IPS-20b (cell line): ENCODE data around the gene ELL2.

Experiments
- H3K27ac ChIP-seq: one replicate; pipeline ENCODE4 v1.5.1; 2013; ENCODE audit warnings: low read length
- H3K27me3 ChIP-seq: 2 replicates; pipeline ENCODE4 v1.6.1; 2013; ENCODE audit warnings: mild to moderate bottlenecking, low read length, inconsistent platforms; ENCODE audit not compliant: insufficient read depth
- H3K36me3 ChIP-seq: 2 replicates; pipeline ENCODE4 v1.6.1; 2013; ENCODE audit warnings: low read depth, mild to moderate bottlenecking, inconsistent platforms, low read length, moderate library complexity; ENCODE audit not compliant: insufficient read depth
- H3K4me1 ChIP-seq: 2 replicates; pipeline ENCODE4 v1.6.1; 2013; ENCODE audit warnings: mild to moderate bottlenecking, control low read depth, inconsistent platforms, low read length, moderate library complexity; ENCODE audit not compliant: insufficient read depth
- H3K4me3 ChIP-seq: 2 replicates; pipeline ENCODE4 v1.5.1; 2013; ENCODE audit warnings: mild to moderate bottlenecking, low read length, inconsistent platforms
- H3K9ac ChIP-seq: 2 replicates; pipeline ENCODE4 v1.6.1; 2013; ENCODE audit warnings: low read depth, mild to moderate bottlenecking, inconsistent platforms, low read length, moderate library complexity
- H3K9me3 ChIP-seq: 2 replicates; pipeline ENCODE4 v1.6.1; 2013; ENCODE audit warnings: mild to moderate bottlenecking, low read depth, low read length, inconsistent platforms; ENCODE audit not compliant: insufficient read depth

ELL2 gene

DNA sequence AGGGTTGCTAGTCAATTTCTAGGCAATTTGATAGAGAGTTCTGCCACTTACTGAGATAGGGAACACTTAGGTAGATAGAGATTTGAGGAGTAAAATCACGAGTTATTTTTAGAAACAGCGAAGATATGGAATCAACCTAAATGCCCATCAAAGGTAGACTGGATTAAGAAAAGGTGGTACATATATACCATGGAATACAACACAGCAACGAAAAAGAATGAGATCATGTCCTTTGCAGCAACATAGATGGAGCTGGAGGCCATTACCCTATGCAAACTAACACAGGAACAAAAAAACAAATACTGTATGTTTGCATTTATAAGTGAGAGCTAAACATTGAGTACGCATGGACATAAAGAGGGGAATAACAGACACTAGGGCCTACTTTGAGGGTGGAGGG is 9.7 kb downstream of the ELL2 start:
- no peaks in the 10 kb centered on the region for H3K27me3 ChIP-seq
- no peak overlapping the region for H3K9ac ChIP-seq
- no peaks in the 10 kb centered on the region; the same call in 1 of the 2 replicates for H3K36me3 ChIP-seq
- H3K27ac ChIP-seq = no peak overlapping the region
- no peaks in the 10 kb centered on the region for H3K9me3 ChIP-seq
- H3K4me1 ChIP-seq = peaks cover 5% of the 10 kb centered on the region; the same call in 1 of the 2 replicates
- H3K4me3 ChIP-seq = no peak overlapping the region

- Histone ChIP-seq H3K27ac (no peak overlapping the region), H3K9me3 (no peaks in the 10 kb centered on the region), H3K9ac (no peak overlapping the region), H3K36me3 (no peaks in the 10 kb centered on the region; the same call in 1 of the 2 replicates), H3K4me3 (no peak overlapping the region), H3K27me3 (no peaks in the 10 kb centered on the region), H3K4me1 (peaks cover 6% of the 10 kb centered on the region; the same call in 1 of the 2 replicates)
Observed at GRCh38 chr5:95949810-95950209, 11.8 kb downstream of the ELL2 start.

- H3K9me3 ChIP-seq = no peaks in the 10 kb centered on the region
- peaks cover 6% of the 10 kb centered on the region; the same call in 1 of the 2 replicates for H3K4me1 ChIP-seq
- no peaks in the 10 kb centered on the region; the same call in 1 of the 2 replicates for H3K36me3 ChIP-seq
- no peaks in the 10 kb centered on the region for H3K27me3 ChIP-seq
- no peak overlapping the region for H3K4me3 ChIP-seq
- no peak overlapping the region for H3K9ac ChIP-seq
- H3K27ac ChIP-seq = no peak overlapping the region
Observed at GRCh38 chr5:95948631-95949030, 13.0 kb downstream of the ELL2 start.

DNA sequence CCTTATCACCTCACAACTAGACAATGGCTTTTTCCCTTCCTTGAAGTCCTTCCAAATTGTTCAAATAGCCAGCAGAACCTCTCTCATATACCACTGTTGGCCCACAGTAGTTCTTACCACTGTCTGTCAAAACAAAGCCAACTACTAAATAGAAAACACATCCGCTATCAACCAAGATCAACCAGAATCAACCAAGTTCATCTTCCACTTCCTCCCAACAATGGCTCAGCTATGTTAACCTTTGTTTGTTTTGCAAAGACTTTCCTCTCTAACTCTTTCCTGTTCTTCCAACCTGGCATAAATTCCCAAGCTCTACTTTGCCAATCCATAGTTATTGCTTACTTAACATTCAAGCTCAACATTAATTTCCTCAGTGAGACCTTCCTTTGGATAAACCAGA is 15.2 kb downstream of the ELL2 start:
- H3K9ac ChIP-seq = no peak overlapping the region
- H3K4me3 ChIP-seq = no peak overlapping the region
- no peaks in the 10 kb centered on the region for H3K9me3 ChIP-seq
- no peak overlapping the region for H3K27ac ChIP-seq
- no peaks in the 10 kb centered on the region for H3K27me3 ChIP-seq
- H3K4me1 ChIP-seq = peaks cover 11% of the 10 kb centered on the region
- H3K36me3 ChIP-seq = no peaks in the 10 kb centered on the region; the same call in 1 of the 2 replicates

GRCh38 chr5:95942968-95943367 is 18.7 kb downstream of the ELL2 start:
- Histone ChIP-seq H3K9me3 (no peaks in the 10 kb centered on the region), H3K27ac (no peak overlapping the region), H3K27me3 (no peaks in the 10 kb centered on the region), H3K9ac (no peak overlapping the region), H3K36me3 (no peaks in the 10 kb centered on the region), H3K4me3 (no peak overlapping the region), H3K4me1 (peaks cover 25% of the 10 kb centered on the region)

GRCh38 chr5:95942414-95942813 is 19.2 kb downstream of the ELL2 start:
- H3K27me3 ChIP-seq = no peaks in the 10 kb centered on the region
- H3K4me3 ChIP-seq = no peak overlapping the region
- H3K4me1 ChIP-seq = peaks cover 25% of the 10 kb centered on the region
- no peaks in the 10 kb centered on the region for H3K36me3 ChIP-seq
- no peak overlapping the region for H3K27ac ChIP-seq
- no peaks in the 10 kb centered on the region for H3K9me3 ChIP-seq
- no peak overlapping the region for H3K9ac ChIP-seq

GRCh38 chr5:95941756-95942155 is 19.9 kb downstream of the ELL2 start:
- Histone ChIP-seq H3K27me3 (no peaks in the 10 kb centered on the region), H3K4me1 (peaks cover 25% of the 10 kb centered on the region), H3K9me3 (no peaks in the 10 kb centered on the region), H3K9ac (peak overlapping the region; percentile 45; the same call in 1 of the 2 replicates), H3K27ac (no peak overlapping the region), H3K4me3 (no peak overlapping the region), H3K36me3 (no peaks in the 10 kb centered on the region)

GRCh38 chr5:95940758-95941682 is 20.6 kb downstream of the ELL2 start:
- no peaks in the 10 kb centered on the region for H3K36me3 ChIP-seq
- H3K9ac ChIP-seq = peak overlapping the region; percentile 45; the same call in 1 of the 2 replicates
- no peaks in the 10 kb centered on the region for H3K27me3 ChIP-seq
- H3K9me3 ChIP-seq = no peaks in the 10 kb centered on the region
- peak overlapping the region; percentile 50; the same call in 1 of the 2 replicates for H3K4me3 ChIP-seq
- peaks cover 20% of the 10 kb centered on the region for H3K4me1 ChIP-seq
- H3K27ac ChIP-seq = no peak overlapping the region

- no peak overlapping the region for H3K4me3 ChIP-seq
- no peak overlapping the region for H3K27ac ChIP-seq
- no peaks in the 10 kb centered on the region for H3K36me3 ChIP-seq
- peaks cover 20% of the 10 kb centered on the region for H3K4me1 ChIP-seq
- H3K27me3 ChIP-seq = no peaks in the 10 kb centered on the region
- no peaks in the 10 kb centered on the region for H3K9me3 ChIP-seq
- no peak overlapping the region for H3K9ac ChIP-seq
Observed at GRCh38 chr5:95939465-95939864, 22.2 kb downstream of the ELL2 start.

DNA sequence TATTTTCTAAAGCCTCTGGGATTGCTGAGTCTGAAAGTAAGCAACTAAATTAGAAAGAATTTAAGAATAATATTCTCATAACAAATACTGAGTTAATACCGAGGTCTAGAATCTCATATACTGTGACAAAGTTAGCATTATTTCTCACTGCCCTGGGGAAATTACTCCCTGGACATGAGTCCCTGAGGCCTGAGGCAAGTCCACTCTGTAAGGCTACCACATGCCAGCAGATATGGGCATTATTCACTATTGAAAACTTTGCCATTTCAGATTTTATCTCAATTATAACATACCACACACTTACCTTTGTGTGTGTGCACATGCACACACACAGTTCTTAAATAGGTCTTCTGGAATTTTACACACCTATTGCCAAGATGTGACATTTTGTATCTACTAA is 22.9 kb downstream of the ELL2 start:
- Histone ChIP-seq H3K27ac (no peak overlapping the region), H3K36me3 (no peaks in the 10 kb centered on the region), H3K9me3 (no peaks in the 10 kb centered on the region), H3K4me3 (no peak overlapping the region), H3K27me3 (no peaks in the 10 kb centered on the region), H3K4me1 (peaks cover 20% of the 10 kb centered on the region), H3K9ac (no peak overlapping the region)

DNA sequence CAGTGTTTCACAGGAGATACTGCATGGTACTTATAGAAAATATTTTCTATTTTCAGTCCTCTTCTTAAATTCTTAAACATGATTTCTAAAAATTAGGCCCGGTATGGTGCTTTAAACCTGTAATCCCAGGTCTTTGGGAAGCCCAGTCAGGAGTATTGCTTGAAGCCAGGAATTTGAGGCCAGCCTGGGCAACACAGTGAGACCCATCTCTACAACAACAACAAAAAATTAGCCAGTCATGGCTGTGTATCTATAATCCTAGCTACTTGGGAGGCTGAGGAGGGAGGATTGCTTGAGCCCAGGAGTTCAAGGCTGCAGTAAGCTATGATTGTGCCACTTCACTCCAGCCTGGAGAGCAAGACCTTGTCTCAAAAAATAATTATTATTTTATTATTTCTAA is 23.3 kb downstream of the ELL2 start:
- Histone ChIP-seq H3K9ac (no peak overlapping the region), H3K9me3 (no peaks in the 10 kb centered on the region), H3K36me3 (no peaks in the 10 kb centered on the region), H3K27ac (no peak overlapping the region), H3K4me1 (peaks cover 20% of the 10 kb centered on the region), H3K4me3 (no peak overlapping the region), H3K27me3 (no peaks in the 10 kb centered on the region)

DNA sequence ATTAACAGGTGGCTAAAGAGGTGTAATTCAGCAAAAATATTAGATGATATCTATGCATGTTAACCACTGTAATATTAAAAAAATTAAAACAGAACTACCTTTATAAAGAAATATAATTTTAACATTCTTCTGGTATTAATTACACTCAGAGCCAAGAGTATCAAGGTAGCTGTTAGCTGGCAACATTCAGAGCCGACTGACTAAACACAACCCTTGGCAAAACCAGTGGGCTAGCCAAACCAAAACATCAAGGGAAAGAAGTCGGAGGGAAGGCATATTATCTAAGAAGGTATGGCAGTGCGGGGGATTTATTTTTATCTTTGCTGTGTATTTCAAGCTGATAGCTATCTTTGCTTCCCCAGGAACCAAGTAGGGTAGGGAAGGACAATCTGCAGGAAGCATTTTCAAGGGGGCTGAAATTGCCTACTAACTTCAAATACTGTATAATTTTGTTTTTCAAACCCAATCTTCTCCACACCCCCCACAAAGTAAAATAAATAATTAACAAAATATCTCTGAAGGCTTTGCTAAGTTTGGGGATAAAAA is 24.0 kb downstream of the ELL2 start:
- Histone ChIP-seq H3K9ac (no peak overlapping the region), H3K4me1 (peaks cover 20% of the 10 kb centered on the region), H3K36me3 (no peaks in the 10 kb centered on the region), H3K4me3 (no peak overlapping the region), H3K9me3 (no peaks in the 10 kb centered on the region), H3K27me3 (no peaks in the 10 kb centered on the region), H3K27ac (no peak overlapping the region)
